GM19328 (cell line): ENCODE data around the gene C2.

Source experiments
- ATAC-seq: cut with Tn5 transposase; IDR thresholded peaks from one replicate; pipeline ENCODE4 v1.9.1; 2021; ENCODE audit warnings: mild to moderate bottlenecking, moderate library complexity; ENCODE audit not compliant: unreplicated experiment

C2 gene

GRCh38 chr6:31952890-31953289, 25.4 kb downstream of the C2 start:
- ATAC-seq, result no peak

- no peak for ATAC-seq
Measured at GRCh38 chr6:31954511-31954910, 27.0 kb downstream of the C2 start.

GRCh38 chr6:31956796-31957195, 29.3 kb downstream of the C2 start:
- no peak for ATAC-seq

GRCh38 chr6:31958412-31958740, 30.9 kb downstream of the C2 start:
- no peak for ATAC-seq

- peak; percentile 97 for ATAC-seq
Measured at GRCh38 chr6:31958741-31959739, 31.5 kb downstream of the C2 start, which contains the start of the genes NELFE and SKIC2. TSS of gene NELFE (minus strand) at chr6:31958971. CDS start at chr6:31958446, 525 bp downstream. TSS of gene SKIC2 (plus strand) at chr6:31959175. CDS start at chr6:31959193, 18 bp downstream.

- no peak for ATAC-seq
Measured at GRCh38 chr6:31961616-31962015, 34.1 kb downstream of the C2 start.

DNA sequence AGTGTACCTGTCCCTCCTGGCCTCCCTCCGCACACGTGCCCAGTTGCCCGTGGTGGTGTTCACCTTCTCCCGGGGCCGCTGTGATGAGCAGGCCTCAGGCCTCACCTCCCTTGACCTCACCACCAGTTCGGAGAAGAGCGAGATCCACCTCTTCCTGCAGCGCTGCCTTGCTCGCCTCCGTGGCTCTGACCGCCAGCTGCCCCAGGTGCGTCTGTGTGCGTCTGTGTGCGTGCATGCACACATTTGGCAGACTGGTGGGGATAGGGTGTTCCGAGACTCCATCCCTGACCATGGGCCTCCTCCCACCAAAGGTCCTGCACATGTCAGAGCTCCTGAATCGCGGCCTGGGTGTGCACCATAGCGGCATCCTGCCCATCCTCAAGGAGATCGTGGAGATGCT, 36.4 kb downstream of the C2 start:
- ATAC-seq, result no peak

DNA sequence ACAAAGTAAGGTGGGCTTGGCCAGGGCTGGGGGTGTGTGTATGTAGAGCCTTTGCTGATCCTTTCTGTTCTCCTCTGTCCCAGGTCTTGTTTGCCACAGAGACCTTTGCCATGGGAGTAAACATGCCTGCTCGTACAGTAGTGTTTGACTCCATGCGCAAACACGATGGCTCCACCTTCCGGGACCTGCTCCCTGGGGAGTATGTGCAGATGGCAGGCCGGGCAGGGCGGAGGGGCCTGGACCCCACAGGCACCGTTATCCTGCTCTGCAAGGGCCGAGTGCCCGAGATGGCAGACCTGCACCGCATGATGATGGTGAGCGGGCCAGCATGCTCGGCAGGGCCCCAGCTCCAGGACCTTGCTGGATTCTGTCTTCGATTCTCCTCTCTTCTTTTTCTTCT, 38.2 kb downstream of the C2 start:
- no peak for ATAC-seq

DNA sequence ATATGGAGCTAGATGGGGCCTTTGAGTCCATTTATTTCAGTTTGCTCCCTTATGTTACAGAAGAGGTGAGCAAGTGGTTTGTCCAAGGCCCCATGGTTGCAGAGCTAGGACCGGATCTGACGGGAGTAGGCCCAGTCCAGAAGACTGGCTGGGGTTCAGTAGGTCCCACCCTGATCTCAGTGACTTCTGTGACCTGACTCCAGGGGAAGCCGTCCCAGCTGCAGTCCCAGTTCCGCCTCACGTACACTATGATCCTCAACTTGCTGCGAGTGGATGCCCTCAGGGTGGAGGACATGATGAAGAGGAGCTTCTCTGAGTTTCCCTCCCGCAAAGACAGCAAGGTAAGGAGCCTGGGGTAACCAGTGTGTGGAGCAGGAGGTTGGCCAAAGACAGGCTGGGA, 39.0 kb downstream of the C2 start:
- ATAC-seq, result no peak

DNA sequence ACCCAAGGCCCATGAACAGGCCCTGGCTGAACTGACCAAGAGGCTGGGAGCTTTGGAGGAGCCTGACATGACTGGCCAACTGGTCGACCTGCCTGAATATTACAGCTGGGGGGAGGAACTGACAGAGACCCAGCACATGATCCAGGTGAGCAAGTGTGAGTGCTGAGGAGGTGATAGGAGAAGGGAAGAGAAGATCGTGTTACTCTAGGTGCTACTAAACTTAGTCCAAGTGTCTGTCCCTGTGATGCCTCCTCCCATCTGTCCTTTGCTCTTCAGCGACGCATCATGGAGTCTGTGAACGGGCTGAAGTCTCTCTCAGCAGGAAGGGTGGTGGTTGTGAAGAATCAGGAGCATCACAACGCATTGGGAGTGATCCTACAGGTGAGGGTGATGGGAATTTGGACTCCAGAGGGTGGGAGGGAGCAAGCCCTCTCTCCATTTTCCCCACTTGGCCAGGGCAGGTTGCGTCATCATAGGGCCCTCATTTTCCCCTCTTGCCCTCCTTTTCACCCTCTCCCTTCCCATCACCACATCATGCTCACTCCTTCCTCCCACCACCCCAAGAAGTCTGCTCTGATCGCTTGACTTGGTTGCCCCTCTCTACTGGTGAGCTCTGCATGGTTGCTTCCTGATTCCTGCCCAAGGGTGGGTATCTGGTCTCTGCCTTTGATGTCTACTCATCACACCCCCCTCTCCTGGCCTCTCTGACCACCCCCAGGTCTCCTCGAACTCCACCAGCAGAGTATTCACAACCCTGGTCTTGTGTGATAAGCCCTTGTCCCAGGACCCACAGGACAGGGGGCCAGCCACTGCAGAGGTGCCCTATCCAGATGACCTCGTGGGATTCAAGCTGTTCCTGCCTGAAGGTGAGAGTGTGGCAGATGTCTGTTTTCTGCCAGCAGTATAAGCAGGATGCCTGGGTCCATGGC, 39.7 kb downstream of the C2 start:
- no peak for ATAC-seq

GRCh38 chr6:31967926-31968320, 40.4 kb downstream of the C2 start:
- no peak for ATAC-seq

DNA sequence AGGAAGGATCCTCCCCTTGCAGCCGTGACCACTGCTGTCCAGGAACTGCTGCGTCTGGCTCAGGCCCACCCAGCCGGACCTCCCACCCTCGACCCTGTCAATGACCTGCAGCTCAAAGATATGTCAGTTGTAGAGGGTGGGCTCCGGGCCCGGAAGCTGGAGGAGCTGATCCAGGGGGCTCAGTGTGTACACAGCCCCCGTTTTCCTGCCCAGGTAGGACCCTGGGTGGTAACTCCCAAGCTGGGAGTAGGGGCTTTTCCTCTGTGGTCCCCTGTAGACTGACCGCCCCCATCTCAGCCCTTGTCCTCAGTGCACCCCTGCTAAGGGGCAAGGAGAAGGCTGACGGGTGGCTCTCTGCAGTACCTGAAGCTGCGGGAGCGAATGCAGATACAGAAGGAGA, 40.8 kb downstream of the C2 start:
- no peak for ATAC-seq

DNA sequence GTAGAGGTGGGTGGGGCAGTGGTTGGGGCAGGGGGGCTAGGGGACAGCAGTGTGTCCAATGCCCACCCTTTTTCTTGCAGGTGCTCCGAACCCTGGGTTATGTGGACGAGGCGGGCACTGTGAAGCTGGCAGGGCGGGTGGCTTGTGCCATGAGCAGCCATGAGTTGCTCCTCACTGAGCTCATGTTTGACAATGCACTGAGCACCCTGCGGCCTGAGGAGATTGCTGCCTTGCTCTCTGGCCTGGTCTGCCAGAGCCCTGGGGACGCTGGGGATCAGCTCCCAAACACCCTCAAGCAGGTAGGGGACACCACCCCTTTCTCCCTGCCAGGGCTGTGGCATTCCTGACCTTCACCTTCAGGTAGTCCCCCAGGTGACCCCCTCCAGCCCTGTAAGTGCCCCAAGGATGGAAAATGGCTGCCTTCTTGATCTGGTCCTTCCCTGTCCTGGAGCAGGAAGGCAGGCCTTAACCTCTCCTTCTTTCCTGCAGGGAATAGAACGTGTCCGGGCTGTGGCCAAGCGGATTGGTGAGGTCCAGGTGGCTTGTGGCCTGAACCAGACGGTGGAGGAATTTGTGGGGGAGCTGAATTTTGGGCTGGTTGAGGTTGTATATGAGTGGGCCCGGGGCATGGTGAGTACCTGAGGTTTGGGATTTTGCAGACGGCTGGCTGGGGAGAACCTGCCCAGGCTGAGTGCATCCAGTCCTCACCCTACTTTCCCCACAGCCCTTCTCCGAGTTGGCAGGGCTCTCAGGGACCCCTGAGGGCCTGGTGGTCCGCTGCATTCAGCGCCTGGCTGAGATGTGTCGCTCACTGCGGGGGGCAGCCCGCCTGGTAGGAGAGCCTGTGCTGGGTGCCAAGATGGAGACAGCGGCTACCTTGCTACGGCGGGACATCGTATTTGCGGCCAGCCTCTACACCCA, 41.5 kb downstream of the C2 start:
- no peak for ATAC-seq

DNA sequence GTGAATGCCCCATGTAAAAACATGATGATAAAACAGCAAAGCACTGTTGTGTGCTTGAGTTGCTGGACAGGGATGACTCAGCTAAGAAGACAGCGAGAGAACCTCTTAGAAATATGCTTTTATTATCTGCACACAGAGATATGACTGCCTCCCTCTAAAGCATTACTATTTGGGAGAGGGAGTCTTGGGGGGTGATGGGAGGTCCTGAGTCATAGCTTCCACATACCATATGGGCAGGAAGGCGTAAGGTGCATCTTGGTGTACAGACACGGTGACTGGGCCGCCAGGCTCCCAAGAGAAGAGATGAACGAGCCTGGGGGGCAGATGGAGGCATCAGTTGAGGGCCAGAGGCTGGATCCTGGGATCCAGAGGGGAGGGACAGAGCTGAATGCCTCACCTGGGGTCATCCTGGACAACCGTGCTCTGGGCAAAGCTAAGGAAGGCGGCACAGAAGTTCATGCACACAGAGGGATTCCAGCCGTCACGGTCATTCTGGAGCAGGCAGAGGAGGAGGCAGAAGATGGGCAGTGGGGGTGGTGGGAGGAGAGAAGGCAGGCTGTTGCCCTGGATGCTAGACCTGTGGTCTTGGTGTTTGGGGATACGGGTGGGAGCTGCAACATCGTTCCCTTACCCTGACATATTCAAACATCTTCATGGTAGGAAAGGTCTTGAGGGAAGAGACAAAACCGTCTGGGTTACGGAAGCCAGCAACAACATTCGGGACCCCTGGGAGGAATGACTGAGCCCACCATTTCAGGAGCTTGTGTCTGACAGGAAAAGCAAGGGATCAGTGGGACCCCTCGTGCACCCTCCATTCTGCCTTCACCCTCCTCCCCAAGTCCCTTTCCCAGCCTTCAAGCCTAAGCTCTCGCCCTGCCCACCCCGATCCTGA, 42.4 kb downstream of the C2 start:
- ATAC-seq, result no peak

GRCh38 chr6:31970604-31971271, 43.2 kb downstream of the C2 start:
- no peak for ATAC-seq

DNA sequence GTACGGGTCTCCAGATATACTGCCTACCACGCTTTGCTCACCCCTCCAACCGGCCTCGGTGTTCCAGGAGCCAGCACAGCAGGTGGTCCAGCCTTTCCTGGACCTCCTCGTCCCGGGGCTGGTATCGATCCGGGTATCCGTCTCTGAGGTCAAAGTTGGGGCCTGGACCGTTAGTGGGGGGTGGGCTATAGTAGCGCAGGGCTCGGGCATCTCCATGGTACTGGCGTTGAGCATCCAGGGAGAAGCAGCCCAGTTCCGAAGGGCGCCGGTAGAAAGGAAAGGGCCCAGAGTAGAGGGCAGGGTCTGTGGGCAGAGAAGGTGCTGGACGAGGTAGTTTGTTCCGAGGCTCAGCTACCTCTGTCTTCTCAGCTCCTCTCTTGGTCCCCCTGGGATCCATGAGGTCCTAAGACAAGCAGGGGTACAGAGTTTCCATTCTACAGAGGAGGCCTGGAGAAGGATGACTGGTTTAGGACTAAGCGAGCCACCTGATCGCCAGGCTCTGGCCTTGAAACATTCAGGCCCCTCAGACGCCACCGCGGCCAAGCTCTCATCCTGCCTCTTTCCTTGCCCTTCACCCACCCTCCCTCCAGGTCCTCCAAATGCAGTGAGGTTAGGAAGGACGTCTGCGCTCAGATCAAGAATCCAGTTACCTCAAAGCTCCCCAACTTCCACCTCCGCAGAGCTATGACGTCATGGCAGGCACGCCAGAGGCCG, 43.9 kb downstream of the C2 start:
- ATAC-seq, result no peak

- peak; percentile 93 for ATAC-seq
Measured at GRCh38 chr6:31971993-31972708, 44.6 kb downstream of the C2 start, which contains the start of gene DXO. TSS of gene DXO (minus strand) at chr6:31972138. CDS start at chr6:31971675, 463 bp downstream.
